GM12892 (cell line): Measurements from ENCODE around the gene PKMYT1.

Experiments used
- POLR2AphosphoS5 ChIP-seq: IDR thresholded peaks from 2 replicates; pipeline ENCODE4 v1.6.1; 2011; ENCODE audit warnings: low read depth, low read length, control low read depth
- TAF1 ChIP-seq: IDR thresholded peaks from 2 replicates; pipeline ENCODE4 v1.6.1; 2011; ENCODE audit warnings: low read depth, mild to moderate bottlenecking, control low read depth, low read length, borderline replicate concordance

DNA sequence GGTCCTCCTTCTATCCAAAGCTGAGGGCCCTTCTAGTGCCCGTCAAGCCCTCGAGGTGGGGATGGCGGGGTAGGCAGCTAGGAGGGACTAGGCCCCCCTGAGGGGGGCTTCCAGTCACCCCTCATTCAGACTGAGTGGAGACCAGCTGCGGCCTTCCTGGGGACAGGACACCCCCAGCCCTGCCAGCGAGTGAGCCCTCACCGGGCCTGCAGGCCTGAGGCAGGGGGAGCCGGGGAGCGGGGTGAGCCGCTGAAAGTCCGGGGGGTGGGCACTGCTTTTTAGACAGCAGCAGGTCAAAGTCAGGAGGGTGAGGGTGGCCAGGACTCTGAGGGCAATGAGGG, 24.8 kb downstream of the PKMYT1 start:
- TF ChIP-seq TAF1 (no peak), POLR2AphosphoS5 (no peak)
